K562 (cell line): Measurements from ENCODE around the gene BORCS5. TPM values are rescaled to one million over a fixed set of nuclear protein-coding genes. Genes with fewer than 3 reads are reported as not detected.

Source experiments
- ARID2 ChIP-seq: fragments of 450-650 bp; IDR thresholded peaks from 2 replicates; pipeline ENCODE4 v1.6.1; 2017; ENCODE audit warnings: antibody characterized with exemption, mild to moderate bottlenecking
- FOXA3 ChIP-seq, 2 experiments: fragments of 450-650 bp in 1 of 2; sonication (generic) in 1 of 2; formaldehyde crosslinking; IDR thresholded peaks in 1 of 2; conservative IDR thresholded peaks in 1 of 2; 2 replicates each; pipeline versions ENCODE4 v1.4.0 to v1.8.0; 2020 to 2022; ENCODE audit warnings: mild to moderate bottlenecking in 2 of 2, missing genetic modification reagents in 1 of 2
- GTF2A2 ChIP-seq: IDR thresholded peaks from 2 replicates; pipeline ENCODE4 v1.6.1; 2016; ENCODE audit warnings: mild to moderate bottlenecking, missing genetic modification characterization, missing compliant biosample characterization
- LEF1 ChIP-seq: fragments of 450-650 bp; IDR thresholded peaks from 2 replicates; pipeline ENCODE4 v1.6.1; 2016; ENCODE audit warnings: mild to moderate bottlenecking
- MYC ChIP-seq, 2 experiments: fragments of 250-450 bp in 1 of 2; sonication (Bioruptor Pico) in 1 of 2; IDR thresholded peaks; 2 replicates each; pipeline versions ENCODE4 v1.5.1 to v1.6.1; 2012 to 2021; ENCODE audit warnings: low read depth in 2 of 2, borderline replicate concordance in 1 of 2, improper control_type of control experiment in 1 of 2, low read length in 1 of 2, mild to moderate bottlenecking in 1 of 2, moderate library complexity in 1 of 2
- MYNN ChIP-seq, 2 experiments: sonication (generic); formaldehyde crosslinking in 1 of 2; IDR thresholded peaks; 2 replicates each; pipeline versions ENCODE4 v1.5.0 to v1.6.1; 2016 to 2020; ENCODE audit warnings: antibody characterized with exemption in 1 of 2, missing genetic modification reagents in 1 of 2
- RAD21 ChIP-seq, 2 experiments: fragments of 250-450 bp in 1 of 2; fragments of 450-650 bp in 1 of 2; sonication (Bioruptor Pico) in 1 of 2; formaldehyde crosslinking in 1 of 2; IDR thresholded peaks in 1 of 2; conservative IDR thresholded peaks in 1 of 2; 2 replicates each; pipeline versions ENCODE4 v1.4.0 to v1.8.0; 2020 to 2022; ENCODE audit warnings: mild to moderate bottlenecking in 2 of 2, moderate library complexity in 1 of 2
- TAL1 ChIP-seq: fragments of 450-650 bp; IDR thresholded peaks from 2 replicates; pipeline ENCODE4 v1.6.1; 2016; ENCODE audit warnings: mild to moderate bottlenecking
- polyA plus RNA-seq, 8 experiments: library from polyadenylated mRNA; depleted of rRNA in 4 of 8; stranded (reverse) in 5 of 8; unstranded in 3 of 8; fragments of >200 nt; fragmentation: Nextera tagmentation in 2 of 8; fragmentation: Illumina TruSeq in 1 of 8; extraction: Ambion mirVana in 2 of 8; extraction: Trizol in 1 of 8; gene quantifications; 2 replicates each; pipeline versions ENCODE4 v1.2.1 to v1.2.3, GENCODE V29; 2011 to 2014; ENCODE audit warnings: inconsistent platforms in 1 of 8, missing spikeins in 1 of 8
- total RNA-seq, 7 experiments: library from RNA; depleted of rRNA in 6 of 7; stranded (reverse); fragments of >200 nt in 6 of 7; fragmentation: Illumina TruSeq in 2 of 7; extraction: Trizol in 2 of 7; gene quantifications; 2 replicates each; pipeline versions ENCODE4 v1.2.1 to v1.2.3, GENCODE V29; 2011 to 2021; ENCODE audit warnings: low replicate concordance in 1 of 7
- TF ChIP-seq, protein P1 (sequence below): sonication (generic); formaldehyde crosslinking; IDR thresholded peaks from 2 replicates; pipeline ENCODE4 v1.9.0; 2022; ENCODE audit warnings: mild to moderate bottlenecking, missing genetic modification reagents
- TF ChIP-seq, protein P2 (sequence below): fragments of 450-650 bp; IDR thresholded peaks from 2 replicates; pipeline ENCODE4 v1.6.1; 2017; ENCODE audit warnings: antibody characterized with exemption

Gene BORCS5
- total and polyA plus RNA-seq, 9 of the 15 experiments (the other 6 are each of a cell fraction or from before 2014, with no cell fraction given), result 0.31 to 12.4 (median 6.6) TPM

DNA sequence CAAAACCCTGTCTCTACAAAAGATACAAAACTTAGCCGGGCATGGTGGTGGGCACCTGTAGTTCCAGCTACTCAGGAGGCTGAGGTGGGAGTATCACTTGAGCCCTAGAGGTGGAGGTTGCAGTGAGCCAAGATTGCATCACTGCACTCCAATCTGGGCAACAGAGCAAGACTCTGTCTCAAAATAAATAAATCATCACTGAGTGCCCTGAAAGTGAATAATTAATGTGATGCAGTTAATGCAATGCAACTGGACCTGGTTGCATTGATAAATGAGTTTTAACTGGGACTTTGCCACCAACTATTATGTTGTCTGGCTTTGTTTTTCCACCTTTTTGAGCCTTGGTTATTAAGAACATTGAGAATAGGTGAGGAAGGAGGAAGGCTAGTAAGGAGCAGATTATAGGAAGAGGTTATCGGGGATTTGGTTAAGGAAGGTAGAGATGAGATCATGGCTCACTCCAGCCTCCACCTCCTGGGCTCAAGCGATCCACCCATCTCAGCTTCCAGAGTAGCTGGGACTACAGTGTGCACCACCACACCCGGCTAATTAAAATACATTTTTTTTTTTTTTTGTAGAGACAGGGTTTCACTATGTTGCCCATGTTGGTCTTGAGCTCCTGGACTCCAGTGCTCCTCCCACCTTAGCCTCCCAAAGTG is 8.0 kb downstream of the BORCS5 start (continued):
- TF ChIP-seq ARID2, result no peak
- TF ChIP-seq TAL1, result no peak
- TF ChIP-seq, protein P1, sequence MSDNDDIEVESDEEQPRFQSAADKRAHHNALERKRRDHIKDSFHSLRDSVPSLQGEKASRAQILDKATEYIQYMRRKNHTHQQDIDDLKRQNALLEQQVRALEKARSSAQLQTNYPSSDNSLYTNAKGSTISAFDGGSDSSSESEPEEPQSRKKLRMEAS (CRISPR knock-in tag), result no peak
- no peak for TF ChIP-seq MYNN (IDR thresholded peaks at IDR 0.05)
- no peak for TF ChIP-seq MYNN (CRISPR knock-in tag; IDR thresholded peaks at IDR 0.05)
- no peak for TF ChIP-seq LEF1
- TF ChIP-seq MYC (IDR thresholded peaks at IDR 0.05; ENCODE audit: low read depth, low read length), result no peak
- no peak for TF ChIP-seq MYC (CRISPR knock-in tag; IDR thresholded peaks at IDR 0.05; ENCODE audit: borderline replicate concordance, low read depth)
- no peak for TF ChIP-seq FOXA3 (CRISPR knock-in tag; conservative IDR thresholded peaks at IDR 0.05 in 1 of 2, IDR thresholded peaks at IDR 0.05 in 1 of 2)
- TF ChIP-seq, protein P2, sequence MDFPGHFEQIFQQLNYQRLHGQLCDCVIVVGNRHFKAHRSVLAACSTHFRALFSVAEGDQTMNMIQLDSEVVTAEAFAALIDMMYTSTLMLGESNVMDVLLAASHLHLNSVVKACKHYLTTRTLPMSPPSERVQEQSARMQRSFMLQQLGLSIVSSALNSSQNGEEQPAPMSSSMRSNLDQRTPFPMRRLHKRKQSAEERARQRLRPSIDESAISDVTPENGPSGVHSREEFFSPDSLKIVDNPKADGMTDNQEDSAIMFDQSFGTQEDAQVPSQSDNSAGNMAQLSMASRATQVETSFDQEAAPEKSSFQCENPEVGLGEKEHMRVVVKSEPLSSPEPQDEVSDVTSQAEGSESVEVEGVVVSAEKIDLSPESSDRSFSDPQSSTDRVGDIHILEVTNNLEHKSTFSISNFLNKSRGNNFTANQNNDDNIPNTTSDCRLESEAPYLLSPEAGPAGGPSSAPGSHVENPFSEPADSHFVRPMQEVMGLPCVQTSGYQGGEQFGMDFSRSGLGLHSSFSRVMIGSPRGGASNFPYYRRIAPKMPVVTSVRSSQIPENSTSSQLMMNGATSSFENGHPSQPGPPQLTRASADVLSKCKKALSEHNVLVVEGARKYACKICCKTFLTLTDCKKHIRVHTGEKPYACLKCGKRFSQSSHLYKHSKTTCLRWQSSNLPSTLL, result no peak
- no peak for TF ChIP-seq GTF2A2 (tag)
- no peak for TF ChIP-seq RAD21 (CRISPR knock-in tag; conservative IDR thresholded peaks at IDR 0.05 in 1 of 2, IDR thresholded peaks at IDR 0.05 in 1 of 2)
